Measurements from ENCODE around the gene PTPRK. TPM values are rescaled to one million over a fixed set of nuclear protein-coding genes. Genes with fewer than 3 reads are reported as not detected.

The PTPRK gene
- total RNA-seq = 68.0 and 78.6 TPM in 2 replicates

DNA sequence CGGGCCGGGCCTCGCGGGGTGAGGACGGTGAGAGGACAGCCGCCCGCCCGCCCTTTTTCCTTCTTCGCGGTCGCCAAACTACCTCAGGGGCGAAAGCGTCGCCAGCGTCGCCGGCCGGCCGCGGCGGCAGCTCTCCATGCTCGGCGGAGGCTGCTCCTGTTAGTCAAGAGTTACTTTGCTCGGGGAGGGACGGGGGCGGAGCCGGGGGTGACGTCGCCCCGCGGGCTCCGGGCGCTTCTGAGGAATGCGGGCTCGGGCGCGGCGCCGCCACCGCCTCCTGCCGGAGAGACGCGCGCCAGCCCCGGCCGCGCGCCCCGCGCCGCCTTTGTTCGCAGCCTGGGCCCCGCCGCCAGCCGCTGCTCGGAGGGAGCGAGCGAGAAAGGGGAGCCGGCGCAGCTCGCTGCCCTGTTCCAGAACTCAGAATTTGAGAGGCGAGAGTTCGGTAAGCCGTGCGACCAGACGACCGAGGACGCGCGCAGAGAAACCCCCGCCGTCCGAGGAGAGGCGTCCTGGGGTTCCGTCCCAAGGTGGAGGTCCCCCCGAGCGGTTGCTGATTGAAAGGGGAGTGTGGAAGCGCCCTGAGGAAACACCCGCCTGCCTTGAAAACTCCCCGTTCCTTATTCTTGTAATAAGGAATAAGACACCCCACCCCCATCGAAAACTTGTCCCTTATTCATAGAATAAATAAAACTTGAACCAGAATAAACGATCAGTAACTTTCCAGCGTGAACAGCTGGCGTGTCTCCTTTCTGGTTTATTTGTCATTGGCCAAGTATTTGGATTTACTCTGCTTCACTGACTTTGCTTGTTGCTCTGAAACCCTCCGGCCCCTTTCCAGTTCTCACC, at the start of gene PTPRK:
TSS of gene PTPRK (minus strand) at position 164 of the 846 bp plus-strand sequence. CDS start 241 bp downstream, outside the sequence.
- peak; percentile 95 to 96 for DNase-seq (ENCODE audit: low read depth in 2 of 2)

DNA sequence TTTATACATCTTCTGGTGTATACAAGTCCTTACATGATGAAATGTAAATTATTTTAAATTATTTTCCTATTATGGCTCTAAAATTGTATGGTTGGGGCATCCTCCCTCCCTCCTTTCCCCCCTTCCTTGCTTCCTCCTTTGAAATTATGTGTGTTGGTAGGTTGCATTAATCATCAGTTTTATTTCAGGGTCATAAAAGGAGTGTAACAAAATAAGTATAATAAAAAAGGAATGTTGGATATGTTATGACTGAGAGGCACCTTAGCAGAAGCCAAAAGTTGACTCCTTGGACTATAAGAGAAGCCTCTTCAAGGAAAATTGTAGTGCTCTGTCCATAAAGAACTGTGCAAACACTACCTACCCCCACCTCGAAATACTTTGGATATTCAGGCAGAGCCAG, 46.6 kb upstream of the PTPRK start:
- DNase-seq (ENCODE audit: low read depth in 2 of 2) = no peak

DNA sequence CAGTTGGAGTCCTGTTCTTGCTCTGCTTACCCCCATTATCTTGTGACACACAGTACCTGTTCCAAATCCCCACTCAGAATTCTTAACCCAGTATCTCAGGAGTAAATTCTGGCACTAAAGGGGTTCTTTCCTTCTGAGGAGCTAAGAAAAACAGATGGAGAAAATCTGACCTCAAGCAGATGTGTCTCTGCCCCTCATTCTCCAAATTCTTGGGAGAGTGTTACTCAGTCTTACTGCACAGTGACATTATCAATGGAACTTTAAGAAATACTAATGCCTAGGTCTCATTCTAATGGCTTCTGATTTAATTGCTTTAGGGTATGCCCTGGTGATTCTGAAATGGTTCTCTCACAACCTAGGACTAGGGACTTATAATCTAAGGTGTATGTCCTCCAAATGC, 40.6 kb upstream of the PTPRK start:
- no peak for DNase-seq (ENCODE audit: low read depth in 2 of 2)

DNA sequence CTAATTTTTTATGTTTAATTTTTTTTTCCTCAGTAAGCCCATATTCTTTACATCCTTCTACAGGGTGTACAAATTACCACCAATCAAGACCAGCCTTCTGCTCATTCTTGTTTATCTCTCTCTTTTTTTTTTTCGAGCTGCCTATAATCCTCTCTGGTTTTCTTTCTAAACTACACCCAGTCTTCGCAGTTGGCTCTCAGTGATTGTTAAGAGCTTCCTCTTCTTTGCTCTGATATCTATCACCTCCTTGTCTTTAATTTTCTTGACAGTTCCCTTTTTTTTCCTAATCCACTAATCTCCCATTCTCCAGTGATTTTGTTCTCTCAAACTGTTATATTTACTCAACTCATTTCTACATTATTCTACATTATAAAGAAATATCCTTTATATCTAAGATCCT, 38.5 kb upstream of the PTPRK start:
- DNase-seq (ENCODE audit: low read depth in 2 of 2) = no peak

DNA sequence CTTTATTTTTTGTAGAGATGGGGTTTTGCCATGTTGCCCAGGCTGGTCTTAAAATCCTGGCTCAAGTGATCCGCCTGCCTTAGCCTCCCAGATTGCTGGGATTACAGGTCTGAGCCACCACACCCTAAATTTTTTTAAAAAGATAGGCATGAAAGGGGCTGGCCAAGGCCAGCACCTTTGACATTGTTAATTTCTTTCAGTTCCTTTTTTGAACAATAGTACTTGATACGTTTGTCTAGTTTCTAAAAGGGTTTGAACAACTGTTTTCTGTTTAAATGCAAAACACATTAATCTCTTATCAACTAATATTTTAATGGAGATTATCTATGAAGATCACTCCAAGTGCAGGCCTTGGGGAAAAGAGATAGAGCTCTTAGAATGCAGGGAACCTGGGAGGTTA, 37.6 kb upstream of the PTPRK start:
- DNase-seq (ENCODE audit: low read depth in 2 of 2) = no peak

DNA sequence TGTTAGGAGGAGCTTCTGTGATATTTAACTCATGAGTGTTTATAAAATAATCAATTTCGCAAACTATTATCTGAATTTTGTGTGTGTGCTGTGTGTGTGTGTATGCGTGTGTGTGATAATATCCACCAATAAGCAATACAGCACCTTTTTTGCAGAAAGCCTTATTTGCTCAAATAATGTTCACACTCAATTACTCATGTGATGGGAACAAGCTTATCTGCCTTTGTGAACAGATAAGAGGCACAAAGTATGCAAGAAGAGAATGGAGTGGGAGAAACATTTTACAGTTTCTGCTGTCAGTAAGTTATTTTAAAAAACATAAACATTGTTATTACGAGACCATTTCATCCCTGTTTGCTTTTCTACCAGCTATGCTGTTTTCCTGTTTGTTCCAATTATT, 36.7 kb upstream of the PTPRK start:
- DNase-seq (ENCODE audit: low read depth in 2 of 2) = no peak

DNA sequence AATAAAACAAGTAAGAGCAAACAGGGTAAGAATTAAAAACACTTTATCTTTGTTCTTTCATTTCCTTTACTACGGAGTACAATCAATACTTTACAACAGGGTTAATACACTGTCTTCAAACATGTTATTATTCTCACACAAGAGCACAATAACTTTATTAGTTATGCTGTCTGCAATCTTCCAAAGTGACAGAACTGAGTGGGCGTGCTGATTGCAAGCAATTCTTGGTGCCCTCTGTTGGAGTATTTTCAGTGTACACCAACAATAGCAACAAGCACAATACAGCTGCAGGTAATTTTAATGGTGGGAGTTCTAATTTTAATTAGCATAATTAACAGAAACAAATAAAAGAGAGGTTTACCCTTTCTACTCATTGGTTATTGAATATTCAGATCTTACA, 33.9 kb upstream of the PTPRK start:
- peak; percentile 36 to 51 for DNase-seq (ENCODE audit: low read depth in 2 of 2)

DNA sequence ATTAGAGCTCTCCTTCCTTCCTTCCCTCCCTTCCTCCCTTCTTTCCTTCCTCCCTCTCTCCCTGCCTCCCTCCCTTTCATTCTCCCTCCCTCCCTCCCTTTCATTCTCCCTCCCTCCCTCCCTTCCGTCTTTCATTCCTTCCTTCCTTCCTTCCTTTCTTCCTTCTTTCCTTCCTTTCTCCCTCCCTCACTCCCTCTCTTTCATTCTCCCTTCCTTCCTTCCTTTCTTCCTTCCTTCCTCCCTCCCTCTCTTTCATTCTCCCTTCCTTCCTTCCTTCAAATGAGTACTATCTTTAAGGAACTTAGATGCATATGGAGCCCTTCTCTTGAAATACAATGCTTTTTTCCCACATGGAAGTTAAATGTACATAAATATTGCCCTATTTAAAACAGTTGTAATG, 20.9 kb upstream of the PTPRK start:
- DNase-seq (ENCODE audit: low read depth in 2 of 2) = no peak

DNA sequence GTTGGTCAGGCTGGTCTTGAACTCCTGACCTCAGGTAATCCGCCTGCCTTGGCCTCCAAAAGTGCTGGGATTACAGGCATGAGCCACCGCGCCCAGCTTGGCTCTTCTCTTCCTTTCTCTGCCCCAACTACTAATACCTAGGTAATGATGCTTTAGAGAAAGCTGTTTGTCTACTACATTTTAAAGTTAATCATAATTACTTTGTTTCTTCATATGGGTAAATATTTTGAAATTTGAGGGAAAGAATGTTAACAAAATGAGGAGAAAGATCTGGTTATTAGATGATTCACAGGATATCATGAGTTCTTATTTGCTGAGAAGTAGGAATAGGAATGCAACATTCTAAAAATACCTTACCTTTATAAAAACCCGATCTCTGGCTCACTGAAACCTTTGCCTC, 18.4 kb upstream of the PTPRK start:
- DNase-seq (ENCODE audit: low read depth in 2 of 2) = no peak

DNA sequence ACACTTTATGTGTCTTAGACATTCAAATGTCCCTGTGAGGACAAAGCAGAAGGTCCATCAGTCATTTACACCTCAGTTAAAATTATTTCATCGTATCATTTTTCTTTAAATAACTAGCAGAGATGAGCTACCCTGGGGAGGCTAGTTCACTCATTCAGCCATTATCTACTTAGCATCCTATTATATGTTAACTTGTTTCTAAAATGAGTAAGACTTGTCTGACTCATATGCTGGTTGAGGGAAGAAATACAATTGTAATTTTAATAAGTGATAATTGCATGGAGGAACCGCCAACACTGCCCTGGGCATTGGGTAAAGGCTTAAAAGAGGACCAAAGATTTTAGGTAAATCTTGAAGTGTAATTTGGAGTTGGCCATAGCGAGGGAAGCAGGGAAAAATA, 12.4 kb upstream of the PTPRK start:
- DNase-seq (ENCODE audit: low read depth in 2 of 2) = peak in 1 of 2 donors; percentile 31

DNA sequence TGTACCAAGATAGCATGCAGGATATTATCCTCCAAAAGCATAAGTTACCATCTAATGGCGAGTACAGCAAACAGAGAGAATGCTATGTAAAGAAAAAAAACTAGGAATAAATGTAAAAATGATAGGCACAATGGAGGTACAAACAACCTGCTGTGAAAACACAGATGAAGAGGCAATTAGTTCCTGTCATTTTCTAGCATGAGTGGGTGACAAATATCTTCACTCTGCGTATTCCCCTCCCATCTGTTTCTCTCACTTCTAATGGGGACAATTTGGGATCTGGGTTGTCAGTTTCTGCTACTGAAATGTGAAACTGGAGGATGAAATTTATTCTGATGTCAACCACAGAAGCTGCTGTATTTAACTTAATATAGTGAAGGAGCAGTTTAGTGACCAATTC, 11.7 kb upstream of the PTPRK start:
- no peak for DNase-seq (ENCODE audit: low read depth in 2 of 2)

DNA sequence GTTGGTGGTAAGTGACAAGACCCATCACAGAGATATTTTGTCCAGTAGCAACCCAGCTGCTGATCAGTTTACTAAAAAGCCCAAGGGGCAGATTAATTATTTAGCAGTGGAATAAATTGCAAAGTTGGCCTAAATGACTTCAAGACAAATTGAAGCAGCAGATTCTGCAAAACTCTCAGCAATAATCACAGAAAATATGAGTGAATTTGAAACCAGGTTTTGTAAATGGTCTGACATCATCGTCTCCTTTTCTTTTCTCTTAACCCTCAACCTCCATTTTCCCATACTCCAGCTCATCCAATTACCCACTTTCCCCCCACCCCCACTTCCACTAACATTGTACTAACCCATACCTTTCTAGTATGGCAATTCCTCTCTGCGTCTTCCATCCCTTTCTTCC, 11.3 kb upstream of the PTPRK start:
- no peak for DNase-seq (ENCODE audit: low read depth in 2 of 2)

DNA sequence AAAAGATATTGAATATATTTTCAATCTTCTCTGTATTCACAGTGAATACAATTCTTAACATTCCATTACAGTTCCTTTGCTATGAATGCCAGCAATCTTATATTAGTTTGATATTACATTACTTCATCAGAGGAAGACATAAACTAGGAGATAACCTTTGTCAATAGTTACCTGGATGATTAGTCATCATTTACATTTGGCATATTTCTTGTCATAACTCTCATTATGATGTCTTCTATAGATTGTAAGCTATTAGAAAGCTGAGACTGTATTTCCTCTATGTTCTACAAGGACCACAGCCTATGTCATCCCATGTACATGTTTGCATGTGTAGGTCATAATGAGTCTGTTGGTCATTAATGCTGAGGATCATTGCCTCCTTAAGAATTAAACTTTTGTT, 7.8 kb upstream of the PTPRK start:
- DNase-seq (ENCODE audit: low read depth in 2 of 2) = no peak

DNA sequence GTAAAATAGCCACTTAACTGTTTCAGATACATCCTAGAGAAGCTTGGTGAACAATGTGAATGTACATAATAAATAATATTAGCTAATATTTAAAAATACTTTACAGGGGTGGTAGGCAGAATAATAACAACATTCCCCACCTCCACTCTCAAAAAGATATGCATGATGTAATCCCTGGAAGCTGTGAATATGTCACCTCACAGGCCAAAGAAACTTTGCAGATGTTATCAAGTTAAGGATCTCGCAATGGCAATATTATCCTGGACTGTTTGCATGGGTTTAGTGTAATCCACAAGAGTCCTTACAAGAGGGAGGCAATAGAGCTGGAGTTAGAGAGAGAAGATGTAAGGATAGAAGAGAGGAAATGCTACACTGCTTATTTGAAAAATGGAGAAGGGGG, 7.0 kb upstream of the PTPRK start:
- DNase-seq (ENCODE audit: low read depth in 2 of 2) = no peak

DNA sequence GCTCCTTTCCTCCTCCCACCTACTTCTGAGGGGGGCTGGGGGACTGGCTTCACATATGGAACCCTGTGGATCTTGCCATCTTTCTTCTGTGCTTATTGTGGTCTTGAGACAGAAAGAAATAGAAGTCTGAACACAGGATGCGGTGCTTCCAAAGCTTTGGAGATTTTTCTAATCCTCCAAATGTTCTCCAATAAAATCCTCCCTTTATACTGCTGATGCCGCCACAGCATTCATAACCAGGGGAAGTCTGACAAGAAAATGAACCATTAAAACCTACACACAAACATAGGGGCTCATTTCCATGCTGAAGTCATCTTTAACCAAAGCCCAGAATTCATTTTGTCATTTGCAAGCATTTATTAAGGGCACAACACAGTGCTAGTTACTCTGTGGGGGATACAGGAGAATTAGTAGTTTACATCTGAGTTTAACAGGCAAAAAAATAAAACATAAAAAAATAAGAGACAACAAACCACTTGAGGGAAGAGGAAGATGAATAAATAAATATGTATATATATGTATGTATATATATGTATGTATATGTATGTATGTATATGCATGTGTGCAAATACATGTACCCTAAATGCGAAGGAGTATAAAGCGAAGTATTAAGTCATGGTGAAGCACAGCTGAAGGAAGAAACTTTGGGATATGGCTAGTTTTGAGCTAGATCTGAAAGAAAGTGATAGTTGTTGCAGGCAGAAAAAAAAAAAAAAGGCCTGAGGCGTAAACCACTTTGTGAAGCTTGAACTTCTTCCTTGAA, 5.9 kb upstream of the PTPRK start:
- DNase-seq (ENCODE audit: low read depth in 2 of 2) = no peak

DNA sequence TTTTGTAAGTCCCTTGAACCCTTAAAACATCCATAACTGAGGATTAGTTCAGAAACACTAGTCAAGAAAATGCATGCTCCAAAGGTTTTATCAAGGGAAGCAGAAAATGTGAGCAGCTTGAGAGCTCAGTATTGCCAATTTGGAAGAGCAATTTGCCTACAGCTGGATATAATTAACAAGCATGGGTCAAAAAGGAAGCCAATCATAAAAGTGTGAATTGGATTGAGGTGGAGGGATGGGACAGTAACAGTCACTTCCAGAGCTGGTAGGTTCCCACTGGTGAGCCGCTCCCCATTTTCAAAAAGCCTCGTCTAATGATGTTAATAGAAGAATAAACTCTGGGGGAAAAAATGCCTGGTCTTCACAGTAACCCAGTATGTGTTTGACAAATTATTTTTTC, 5.0 kb upstream of the PTPRK start:
- no peak for DNase-seq (ENCODE audit: low read depth in 2 of 2)

DNA sequence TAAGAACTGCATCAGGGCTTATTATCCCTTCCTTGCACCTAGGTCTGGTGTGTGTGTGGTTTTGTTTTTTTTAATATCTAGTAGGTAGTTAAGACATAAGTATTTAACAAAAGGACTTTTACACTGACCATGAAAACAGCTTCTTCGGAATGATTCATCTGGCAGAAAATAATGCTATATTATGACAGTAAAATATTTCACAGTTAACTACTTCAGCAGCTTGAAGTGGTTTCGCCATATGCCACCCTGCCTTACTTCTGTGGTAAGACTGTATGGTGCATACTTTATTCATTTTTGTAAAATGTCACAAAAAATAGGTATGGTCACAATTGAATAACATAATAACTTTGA, 858 bp upstream of the PTPRK start:
- DNase-seq (ENCODE audit: low read depth in 2 of 2) = no peak

DNA sequence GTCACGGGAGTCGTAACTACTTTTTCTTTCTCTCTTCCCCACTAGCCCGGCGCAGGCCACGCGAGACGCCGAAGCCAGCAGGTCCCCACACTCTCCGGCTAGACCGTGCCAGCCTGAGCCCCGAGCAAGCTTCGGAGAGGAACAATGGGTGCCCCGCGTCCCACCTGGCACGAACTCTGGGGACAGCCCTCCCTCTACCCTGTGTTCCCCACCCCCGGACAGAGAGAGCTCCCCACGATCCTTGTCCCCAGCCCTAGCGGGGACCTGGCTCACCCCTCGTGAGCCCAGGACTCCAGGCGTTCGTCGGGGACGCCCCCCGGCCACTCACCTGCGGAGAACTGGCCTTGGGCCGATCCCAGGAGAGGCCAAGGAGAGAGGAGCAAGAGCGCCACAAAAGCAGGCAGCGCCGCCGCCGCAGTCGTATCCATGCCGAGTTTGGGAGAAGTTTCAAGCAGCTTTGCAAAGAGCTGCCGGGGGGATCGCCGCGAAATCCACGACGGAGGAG, 416 bp downstream of the PTPRK start:
- peak in 1 of 2 donors; percentile 57 for DNase-seq (ENCODE audit: low read depth in 2 of 2)

DNA sequence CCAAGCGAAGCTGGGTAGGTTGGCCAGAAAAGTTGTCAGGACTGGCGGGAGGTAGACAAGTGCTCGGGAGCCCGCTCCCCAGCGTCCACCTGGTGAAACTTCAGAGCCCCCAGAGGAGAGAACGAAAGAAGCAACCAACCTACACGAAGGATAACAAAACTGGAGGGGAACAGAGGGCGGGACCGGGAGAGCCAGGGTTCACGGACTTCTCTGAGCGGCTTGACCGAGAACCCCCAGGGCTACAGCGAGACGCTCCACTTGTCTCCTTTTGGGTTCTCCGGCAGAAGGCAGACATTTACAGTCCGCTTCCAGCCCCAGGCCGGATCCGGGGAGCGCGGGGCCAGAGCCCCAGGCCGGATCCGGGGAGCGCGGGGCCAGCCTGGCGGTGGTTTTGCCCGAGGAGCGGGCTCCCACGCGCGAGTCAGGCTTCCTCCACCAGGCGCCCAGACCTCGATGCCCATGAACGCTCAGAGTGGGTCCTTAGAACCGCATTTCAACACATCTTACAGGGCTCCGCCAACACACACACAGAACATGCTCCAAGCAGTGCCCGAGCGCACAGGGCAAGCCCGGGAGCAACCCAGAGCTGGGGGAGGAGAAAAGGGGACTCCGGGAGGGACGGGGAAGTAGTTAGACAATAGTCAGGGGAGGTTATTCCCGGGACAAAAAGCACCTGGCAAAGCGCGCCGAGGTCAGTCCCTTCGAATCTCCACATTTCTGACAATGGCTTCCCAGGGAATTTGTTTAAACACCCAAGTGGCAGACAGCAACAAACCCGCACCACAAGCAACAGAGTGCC, 1.1 kb downstream of the PTPRK start:
- DNase-seq (ENCODE audit: low read depth in 2 of 2) = peak; percentile 61 to 77

DNA sequence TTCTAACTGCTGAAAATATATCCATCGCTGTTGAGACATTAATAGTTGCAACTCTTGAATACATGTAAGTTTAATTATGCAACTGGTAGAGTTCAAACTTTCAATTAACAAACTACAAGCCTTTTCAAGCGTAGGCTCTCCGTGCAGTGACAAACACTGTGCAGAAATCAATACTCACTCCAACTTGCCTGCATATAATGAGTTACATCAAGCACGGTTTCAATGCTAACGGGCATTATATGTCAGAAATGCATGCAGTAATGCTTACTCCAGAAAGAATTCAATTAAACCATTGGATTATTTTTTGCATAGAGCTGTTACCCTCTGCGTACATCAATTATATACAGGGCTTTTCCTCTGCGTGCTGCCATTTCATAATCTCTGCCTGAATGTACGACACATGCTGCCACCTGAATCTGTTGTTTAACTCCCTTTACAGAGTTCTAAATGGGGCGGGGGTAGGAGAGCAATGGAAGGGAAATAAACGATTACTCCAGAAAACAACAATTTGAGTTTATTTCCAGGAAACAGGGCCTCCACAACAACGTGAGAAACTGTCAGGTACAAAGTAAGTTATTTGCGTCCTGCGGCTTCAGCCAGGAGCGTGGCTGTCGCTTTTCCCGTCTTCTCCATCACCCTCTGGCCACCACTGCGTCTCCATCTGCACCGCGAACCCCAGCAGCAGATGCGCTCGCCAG, 1.8 kb downstream of the PTPRK start:
- peak in 1 of 2 donors; percentile 7 for DNase-seq (ENCODE audit: low read depth in 2 of 2)

DNA sequence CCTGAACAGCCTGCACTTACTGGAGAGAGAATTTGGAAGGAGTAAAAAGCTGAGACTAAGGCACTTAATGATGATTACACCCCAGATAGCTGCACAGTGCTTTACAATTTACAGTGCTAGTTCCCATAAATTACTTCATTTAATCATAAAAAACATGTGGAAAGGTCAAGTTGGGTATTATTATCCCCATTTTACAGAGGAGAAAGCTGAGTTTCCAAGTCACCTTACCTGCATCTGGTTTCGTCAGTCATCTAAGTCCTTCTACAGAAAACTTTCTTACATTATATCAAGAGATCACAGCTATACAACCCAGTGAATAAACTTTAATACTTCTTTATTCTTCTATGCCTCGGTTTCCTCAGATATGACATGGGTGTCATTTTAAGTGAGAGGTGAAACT, 3.3 kb downstream of the PTPRK start:
- no peak for DNase-seq (ENCODE audit: low read depth in 2 of 2)
